ENCODE data around the gene ALDH16A1. TPM values are rescaled to one million over a fixed set of nuclear protein-coding genes. Genes with fewer than 3 reads are reported as not detected.

ALDH16A1 gene
- total and polyA plus RNA-seq, 2 of the 4 experiments (the other 2 are of a cell fraction) = 10.4 to 12.9 TPM

GRCh38 chr19:49422407-49423070 is 30.5 kb upstream of the ALDH16A1 start:
- H3K4ac ChIP-seq (ENCODE audit: low read depth, low read length) = no peak overlapping the region
- no peak overlapping the region for H3K27ac ChIP-seq (ENCODE audit: insufficient read depth, low read length)
- TF ChIP-seq CTCF (conservative IDR thresholded peaks at IDR 0.05; ENCODE audit: low read depth, low read length) (peak; percentile 35), RCOR1 (IDR thresholded peaks at IDR 0.05; ENCODE audit: insufficient replicate concordance, low read length) (no peak), SMC3 (IDR thresholded peaks at IDR 0.05; ENCODE audit: low read depth, low read length) (no peak)
- peaks cover 94% of the 10 kb centered on the region for H3K27me3 ChIP-seq (ENCODE audit: control insufficient read depth, insufficient read depth, low read length)
- ChIA-PET CTCF (no interaction called here), POLR2A (ENCODE audit: unreplicated experiment) (no interaction called here)
- H3K9me1 ChIP-seq (ENCODE audit: insufficient read depth, low read length) = no peaks in the 10 kb centered on the region
- dilution Hi-C loops (cut with HindIII; ENCODE audit: low sequenced_read_pairs, unreplicated experiment) (no loop called here), in situ Hi-C loops (cut with MboI; ENCODE audit: low sequenced_read_pairs) (no loop called here), intact Hi-C loops (cut with micrococcal nuclease) (no loop called here)
- no peak overlapping the region for H3K23ac ChIP-seq (ENCODE audit: low read depth, low read length)
- H4K91ac ChIP-seq (ENCODE audit: insufficient read depth, low read depth, low read length) = no peak overlapping the region
- H2AK9ac ChIP-seq (replicated peaks; ENCODE audit: low read depth, low read length, poor library complexity) = no peak overlapping the region
- no peaks in the 10 kb centered on the region for H3K36me3 ChIP-seq (ENCODE audit: control insufficient read depth, insufficient read depth, low read length)
- no peak overlapping the region for H2BK20ac ChIP-seq (ENCODE audit: low read depth, low read length)
- H3K9ac ChIP-seq (ENCODE audit: low read depth, low read length) = no peak overlapping the region
- H3K18ac ChIP-seq (ENCODE audit: low read depth, low read length) = no peak overlapping the region
- no peak overlapping the region for H4K8ac ChIP-seq (ENCODE audit: low read depth in 2 of 2, low read length in 2 of 2)
- H3K79me1 ChIP-seq (ENCODE audit: low read depth in 1 of 2, low read length in 2 of 2) = no peaks in the 10 kb centered on the region
- DNase-seq (peak; percentile 17), ATAC-seq (ENCODE audit: low read depth) (peak; percentile 61)
- BruUV-seq (replicated peaks) = no TSS peak
- WGBS, 2 experiments (ENCODE audit: extremely low coverage in 2 of 2, insufficient read length in 1 of 2) = 7% methylated on average over 35 of the region's 58 CpGs; no CpG with 5 or more reads in 1 of the 2 experiments
- H3K4me1 ChIP-seq (ENCODE audit: control insufficient read depth, insufficient read depth, low read length) = peaks cover 2% of the 10 kb centered on the region; the same call in 1 of the 2 replicates
- no peak overlapping the region for H2BK15ac ChIP-seq (ENCODE audit: low read depth, low read length)
- H2AFZ ChIP-seq (replicated peaks; ENCODE audit: low read length, poor library complexity) = peak overlapping the region; percentile 81
- no peak overlapping the region for H3K56ac ChIP-seq (ENCODE audit: extremely low read depth, insufficient read depth, low read length)
- H3K14ac ChIP-seq (replicated peaks; ENCODE audit: low read depth, low read length) = no peak overlapping the region
- no peak overlapping the region for H2BK120ac ChIP-seq (ENCODE audit: low read depth, low read length)
- no peaks in the 10 kb centered on the region for H4K20me1 ChIP-seq (ENCODE audit: insufficient read depth, low read length)
- H3K4me2 ChIP-seq (ENCODE audit: low read depth, low read length) = peak overlapping the region; percentile 10; the same call in 1 of the 2 replicates
- no peak overlapping the region for H2AK5ac ChIP-seq (ENCODE audit: low read depth, low read length)
- H2BK5ac ChIP-seq (ENCODE audit: low read depth, low read length, poor library complexity, severe bottlenecking) = no peak overlapping the region
- peaks cover 2% of the 10 kb centered on the region; the same call in 1 of the 2 replicates for H3K9me3 ChIP-seq (ENCODE audit: control insufficient read depth, insufficient read depth, low read length)
- H3K4me3 ChIP-seq (ENCODE audit: insufficient read depth, low read depth, low read length) = no peak overlapping the region
- no peak overlapping the region for H4K5ac ChIP-seq (ENCODE audit: low read depth, low read length)

Measured in IMR-90 (cell line).